Epithelial cell of umbilical artery (primary cell): ENCODE results near the gene DYNLT2. TPM values are rescaled to one million over a fixed set of nuclear protein-coding genes. Genes with fewer than 3 reads are reported as not detected.

ENCODE experiments used
- total RNA-seq: library from RNA; depleted of rRNA; stranded (reverse); fragments of >200 nt; gene quantifications from 2 replicates; pipeline ENCODE4 v1.2.3, GENCODE V29; 2014

DYNLT2 gene, protein sequence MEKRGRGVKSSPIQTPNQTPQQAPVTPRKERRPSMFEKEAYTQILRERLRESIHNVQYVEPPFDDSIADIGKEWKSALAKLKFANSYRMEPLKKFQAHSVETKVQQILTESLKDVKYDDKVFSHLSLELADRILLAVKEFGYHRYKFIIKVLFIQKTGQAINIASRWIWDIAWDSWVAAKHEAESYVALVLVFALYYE
- 0.61 and 0.97 TPM in 2 replicates for total RNA-seq

DNA sequence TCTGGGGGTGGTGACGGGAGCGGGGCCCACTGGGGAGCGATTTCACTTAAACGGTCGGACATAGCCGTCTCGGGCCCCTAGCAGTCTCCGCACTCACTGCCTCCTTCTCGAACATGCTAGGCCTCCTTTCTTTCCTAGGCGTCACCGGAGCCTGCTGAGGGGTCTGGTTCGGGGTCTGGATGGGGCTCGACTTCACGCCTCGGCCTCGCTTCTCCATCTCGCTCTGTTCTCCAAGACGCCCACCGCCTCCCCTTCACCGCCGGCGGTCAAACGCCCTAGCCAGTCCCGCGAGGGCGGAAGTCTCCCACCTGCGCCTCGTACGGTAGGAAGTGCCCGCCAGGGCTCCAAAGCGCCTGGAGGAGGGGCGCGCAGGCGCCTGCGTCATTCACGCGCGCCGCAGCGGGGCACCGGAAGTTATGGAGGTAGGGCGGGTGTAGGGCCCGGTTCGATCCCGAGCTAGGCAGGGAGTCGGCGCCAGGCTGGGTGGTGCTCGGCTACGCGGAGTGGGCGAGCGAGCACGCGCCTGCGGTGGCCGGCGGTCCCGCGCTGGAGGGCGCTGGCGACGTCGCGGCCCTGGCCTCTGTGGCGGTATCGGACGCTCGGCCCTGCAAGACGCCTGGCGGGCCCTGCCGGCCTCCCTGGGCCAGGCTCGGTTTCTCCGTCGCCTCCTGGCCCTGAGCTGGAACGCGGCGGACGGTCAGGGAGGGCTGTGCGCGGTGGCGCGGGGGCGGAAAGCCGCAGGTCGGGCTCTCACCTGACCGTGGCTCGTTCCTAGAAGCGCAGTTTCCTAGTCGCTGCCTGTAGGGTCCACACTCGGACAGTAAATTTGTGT lies at the start of gene DYNLT2, which contains the start of gene ERMARD:
TSS of gene DYNLT2 (minus strand) at position 331 of the 832 bp plus-strand sequence. CDS start at position 217, 114 bp downstream.
TSS of gene ERMARD (plus strand) at position 381 of the 832 bp plus-strand sequence. CDS start at position 417, 36 bp downstream.

DNA sequence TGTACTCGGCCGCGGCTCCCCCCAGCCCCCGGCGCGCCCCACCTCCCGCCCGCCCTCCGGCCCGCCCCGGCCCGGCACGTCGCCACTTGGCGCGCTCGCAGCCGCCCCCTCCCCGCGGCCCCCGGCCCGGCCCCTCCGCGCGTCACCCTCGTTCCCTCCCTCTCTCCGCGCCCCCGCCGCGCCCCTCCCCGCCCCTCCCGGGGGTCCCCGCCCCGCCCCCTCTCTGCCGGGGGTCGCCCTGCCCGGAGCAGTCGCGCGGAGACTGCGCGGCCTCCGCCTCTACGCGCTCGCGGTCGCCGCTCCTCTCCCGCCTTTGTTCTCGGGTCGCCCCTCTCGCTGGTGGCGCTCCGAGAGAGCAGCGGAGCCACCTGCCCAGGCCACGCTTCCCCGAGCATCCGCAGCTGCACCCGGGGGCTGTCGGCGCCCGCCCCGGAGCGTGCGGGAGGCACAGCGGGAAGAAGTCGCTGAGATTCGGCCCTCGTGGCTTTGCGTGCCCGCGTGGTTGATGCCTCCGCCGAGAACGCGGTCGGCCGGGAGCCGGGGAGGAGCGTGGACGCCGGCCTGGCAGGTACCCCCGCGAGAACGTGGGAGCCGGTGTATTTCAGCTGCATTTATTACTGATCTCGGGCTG lies 26.8 kb downstream of the DYNLT2 start, which contains the start of gene PHF10:
TSS of gene PHF10 (minus strand) at position 7 of the 631 bp plus-strand sequence. CDS start 569 bp downstream, outside the sequence.

DNA sequence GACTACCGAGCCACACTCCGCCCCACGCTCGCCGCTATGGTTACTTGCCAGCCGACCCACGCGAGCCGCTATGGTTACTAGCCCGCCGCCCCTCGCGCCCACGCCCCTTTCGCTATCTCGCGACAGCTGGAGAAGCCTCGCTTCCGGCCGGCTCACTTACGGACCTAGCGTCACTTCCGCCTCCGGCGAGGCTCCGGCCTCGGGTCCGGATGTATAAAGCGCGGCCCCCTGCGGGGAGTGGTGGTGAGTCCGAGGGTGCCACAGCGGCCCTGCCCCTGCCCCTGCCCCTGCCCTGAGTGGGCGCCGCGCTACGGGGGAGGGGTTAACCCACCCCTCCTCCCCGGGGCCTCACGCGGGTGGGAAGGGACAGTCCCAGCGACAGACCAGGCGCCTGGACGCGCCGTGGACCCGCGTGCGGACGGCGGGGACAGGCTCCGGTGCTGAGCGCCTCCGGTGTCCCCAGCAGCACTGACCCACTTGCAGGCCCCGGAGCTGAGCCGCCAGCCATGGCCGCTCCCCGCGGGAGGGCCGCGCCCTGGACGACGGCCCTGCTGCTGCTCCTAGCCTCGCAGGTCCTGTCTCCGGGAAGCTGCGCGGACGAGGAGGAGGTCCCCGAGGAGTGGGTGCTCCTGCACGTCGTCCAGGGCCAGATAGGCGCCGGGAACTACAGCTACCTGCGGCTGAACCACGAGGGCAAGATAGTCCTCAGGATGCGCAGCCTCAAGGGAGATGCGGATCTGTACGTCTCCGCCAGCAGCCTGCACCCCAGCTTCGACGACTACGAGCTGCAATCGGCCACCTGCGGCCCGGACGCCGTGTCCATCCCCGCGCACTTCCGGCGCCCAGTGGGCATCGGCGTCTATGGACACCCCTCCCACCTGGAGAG lies 49.2 kb downstream of the DYNLT2 start, which contains the start of the genes C6orf120 and WDR27:
TSS of gene C6orf120 (plus strand) at position 173 of the 886 bp plus-strand sequence. CDS start at position 507, 334 bp downstream.
TSS of gene WDR27 (minus strand) at position 76 of the 886 bp plus-strand sequence. CDS start 13,024 bp downstream, outside the sequence.

Other genes with a start within 250 kb of the DYNLT2 start
- gene WDR27, start 49.5 kb downstream of the DYNLT2 start, total RNA-seq = 16.6 and 34.0 TPM in 2 replicates
- gene C6orf120, start 49.4 kb downstream of the DYNLT2 start, total RNA-seq = 25.7 and 26.3 TPM in 2 replicates
- gene PHF10, start 27.1 kb downstream of the DYNLT2 start, total RNA-seq = 29.6 and 32.4 TPM in 2 replicates
- gene ERMARD, start 50 bp upstream of the DYNLT2 start, total RNA-seq = 14.9 and 29.3 TPM in 2 replicates